Measurements from ENCODE around the gene KLHL2.
"Not testable (repeated sequence)": the region's sequence is repeated elsewhere in the genome, so short reads cannot be mapped to it uniquely, and the experiment has no call there.

KLHL2 gene

GRCh38 chr4:165232623-165233433, 25.5 kb downstream of the KLHL2 start:
- not testable (repeated sequence) for DNase-seq (ENCODE audit: low read depth)

GRCh38 chr4:165234766-165235165, 27.4 kb downstream of the KLHL2 start:
- no peak for DNase-seq (ENCODE audit: low read depth)

GRCh38 chr4:165236852-165237251, 29.5 kb downstream of the KLHL2 start:
- DNase-seq (ENCODE audit: low read depth), result not testable (repeated sequence)

GRCh38 chr4:165238041-165238640, 30.8 kb downstream of the KLHL2 start:
- DNase-seq (ENCODE audit: low read depth), result not testable (repeated sequence)

- DNase-seq (ENCODE audit: low read depth), result not testable (repeated sequence)
Measured at GRCh38 chr4:165240761-165241160, 33.4 kb downstream of the KLHL2 start.

- DNase-seq (ENCODE audit: low read depth), result not testable (repeated sequence)
Measured at GRCh38 chr4:165244148-165244547, 36.8 kb downstream of the KLHL2 start.

GRCh38 chr4:165244587-165245186, 37.3 kb downstream of the KLHL2 start:
- DNase-seq (ENCODE audit: low read depth), result not testable (repeated sequence)

GRCh38 chr4:165248102-165248501, 40.7 kb downstream of the KLHL2 start:
- DNase-seq (ENCODE audit: low read depth), result no peak

- not testable (repeated sequence) for DNase-seq (ENCODE audit: low read depth)
Measured at GRCh38 chr4:165248904-165249303, 41.5 kb downstream of the KLHL2 start.

GRCh38 chr4:165254771-165255170, 47.4 kb downstream of the KLHL2 start:
- DNase-seq (ENCODE audit: low read depth), result not testable (repeated sequence)

GRCh38 chr4:165255439-165255838, 48.1 kb downstream of the KLHL2 start:
- DNase-seq (ENCODE audit: low read depth), result peak; percentile 2

- not testable (repeated sequence) for DNase-seq (ENCODE audit: low read depth)
Measured at GRCh38 chr4:165256074-165256659, 48.8 kb downstream of the KLHL2 start.

- DNase-seq (ENCODE audit: low read depth), result not testable (repeated sequence)
Measured at GRCh38 chr4:165259776-165260175, 52.4 kb downstream of the KLHL2 start.

- DNase-seq (ENCODE audit: low read depth), result not testable (repeated sequence)
Measured at GRCh38 chr4:165262306-165262705, 54.9 kb downstream of the KLHL2 start.

GRCh38 chr4:165263466-165263865, 56.1 kb downstream of the KLHL2 start:
- not testable (repeated sequence) for DNase-seq (ENCODE audit: low read depth)

- DNase-seq (ENCODE audit: low read depth), result not testable (repeated sequence)
Measured at GRCh38 chr4:165269931-165270330, 62.6 kb downstream of the KLHL2 start.

GRCh38 chr4:165273443-165273842, 66.1 kb downstream of the KLHL2 start:
- not testable (repeated sequence) for DNase-seq (ENCODE audit: low read depth)

GRCh38 chr4:165275357-165275756, 68.0 kb downstream of the KLHL2 start:
- DNase-seq (ENCODE audit: low read depth), result not testable (repeated sequence)

GRCh38 chr4:165279531-165279930, 72.2 kb downstream of the KLHL2 start:
- DNase-seq (ENCODE audit: low read depth), result not testable (repeated sequence)

- DNase-seq (ENCODE audit: low read depth), result not testable (repeated sequence)
Measured at GRCh38 chr4:165284697-165285096, 77.3 kb downstream of the KLHL2 start.

- DNase-seq (ENCODE audit: low read depth), result not testable (repeated sequence)
Measured at GRCh38 chr4:165286619-165287340, 79.4 kb downstream of the KLHL2 start.

- DNase-seq (ENCODE audit: low read depth), result no peak
Measured at GRCh38 chr4:165288226-165288625, 80.9 kb downstream of the KLHL2 start.

Measured in activated T-helper 1 cell treated with Interleukin-2 at 50 U/mL for 16 hours (primary cell).